ENCODE data around the gene LMBRD1. TPM values are rescaled to one million over a fixed set of nuclear protein-coding genes. Genes with fewer than 3 reads are reported as not detected.

LMBRD1 gene
- total RNA-seq, 1 experiment from 2014 or later, result 27.5 TPM

DNA sequence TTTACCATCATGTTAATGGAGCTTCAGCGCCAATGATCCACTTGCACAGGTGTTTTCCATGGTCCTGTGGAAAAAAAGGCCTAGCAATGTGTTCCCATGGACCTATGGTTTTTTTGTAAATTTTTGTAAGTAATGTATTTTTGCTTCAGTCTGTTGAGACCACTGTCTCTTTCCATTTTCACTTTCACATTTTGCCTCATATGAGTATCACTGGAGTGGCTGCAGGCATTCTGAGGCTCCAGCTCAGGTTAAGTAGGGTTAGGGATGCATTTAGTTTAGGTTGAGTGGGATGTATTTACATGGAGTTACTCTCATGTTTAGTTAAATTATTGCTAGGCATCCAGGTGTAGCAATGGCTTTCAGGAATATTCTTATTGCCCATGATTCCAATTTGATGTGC, 19.2 kb upstream of the LMBRD1 start:
- POLR2A ChIA-PET, result no interaction called here
- CTCF ChIA-PET, result no interaction called here
- peaks cover 17% of the 10 kb centered on the region for H3K4me1 ChIP-seq
- H3K9me3 Mint-ChIP-seq (ENCODE audit: unreplicated experiment), result no peaks in the 10 kb centered on the region
- no TSS peak for BruUV-seq (replicated peaks)
- H3K27me3 Mint-ChIP-seq (ENCODE audit: insufficient read depth, unreplicated experiment), result no peaks in the 10 kb centered on the region
- TF ChIP-seq CTCF (IDR thresholded peaks at IDR 0.05; ENCODE audit: insufficient read depth in 1 of 2, low read depth in 1 of 2, low read length in 1 of 2, severe bottlenecking in 1 of 2, unreplicated experiment in 1 of 2), result no peak
- H3K4me3 ChIP-seq (ENCODE audit: low read depth, low read length), result no peak overlapping the region
- intact Hi-C loops (cut with micrococcal nuclease; ENCODE audit: unreplicated experiment), result no loop called here
- no peaks in the 10 kb centered on the region for H3K9me3 ChIP-seq
- no peaks in the 10 kb centered on the region for H3K36me3 Mint-ChIP-seq (ENCODE audit: insufficient read depth, unreplicated experiment)
- H3K27ac Mint-ChIP-seq (ENCODE audit: unreplicated experiment), result no peak overlapping the region
- H3K4me1 Mint-ChIP-seq (ENCODE audit: low read depth, unreplicated experiment), result peaks cover 22% of the 10 kb centered on the region
- no peak overlapping the region for H3K4me3 Mint-ChIP-seq (ENCODE audit: unreplicated experiment)
- H3K36me3 ChIP-seq (ENCODE audit: control insufficient read depth, insufficient read depth, low read length), result no peaks in the 10 kb centered on the region
- H3K27me3 ChIP-seq (replicated peaks; ENCODE audit: control insufficient read depth, insufficient read depth, low read length), result no peaks in the 10 kb centered on the region
- DNase-seq, result no peak

GRCh38 chr6:69813508-69813907, 16.7 kb upstream of the LMBRD1 start:
- no peak for TF ChIP-seq CTCF (IDR thresholded peaks at IDR 0.05; ENCODE audit: insufficient read depth in 1 of 2, low read depth in 1 of 2, low read length in 1 of 2, severe bottlenecking in 1 of 2, unreplicated experiment in 1 of 2)
- ChIA-PET CTCF (interaction anchor here (0.5 kb wide), 1 partner anchor 17 kb away, joined by 4 read pairs; no protein-coding TSS in a partner anchor), POLR2A (no interaction called here)
- Histone ChIP-seq H3K9me3 (no peaks in the 10 kb centered on the region), H3K4me3 (ENCODE audit: low read depth, low read length) (no peak overlapping the region), H3K27me3 (replicated peaks; ENCODE audit: control insufficient read depth, insufficient read depth, low read length) (no peaks in the 10 kb centered on the region), H3K36me3 (ENCODE audit: control insufficient read depth, insufficient read depth, low read length) (no peaks in the 10 kb centered on the region), H3K4me1 (peaks cover 17% of the 10 kb centered on the region)
- intact Hi-C loops (cut with micrococcal nuclease; ENCODE audit: unreplicated experiment), result no loop called here
- no peak overlapping the region for H3K27ac Mint-ChIP-seq (ENCODE audit: unreplicated experiment)
- no peaks in the 10 kb centered on the region for H3K9me3 Mint-ChIP-seq (ENCODE audit: unreplicated experiment)
- no peaks in the 10 kb centered on the region for H3K36me3 Mint-ChIP-seq (ENCODE audit: insufficient read depth, unreplicated experiment)
- DNase-seq, result no peak
- BruUV-seq (replicated peaks), result no TSS peak
- peaks cover 22% of the 10 kb centered on the region for H3K4me1 Mint-ChIP-seq (ENCODE audit: low read depth, unreplicated experiment)
- no peak overlapping the region for H3K4me3 Mint-ChIP-seq (ENCODE audit: unreplicated experiment)
- H3K27me3 Mint-ChIP-seq (ENCODE audit: insufficient read depth, unreplicated experiment), result peaks cover 4% of the 10 kb centered on the region

DNA sequence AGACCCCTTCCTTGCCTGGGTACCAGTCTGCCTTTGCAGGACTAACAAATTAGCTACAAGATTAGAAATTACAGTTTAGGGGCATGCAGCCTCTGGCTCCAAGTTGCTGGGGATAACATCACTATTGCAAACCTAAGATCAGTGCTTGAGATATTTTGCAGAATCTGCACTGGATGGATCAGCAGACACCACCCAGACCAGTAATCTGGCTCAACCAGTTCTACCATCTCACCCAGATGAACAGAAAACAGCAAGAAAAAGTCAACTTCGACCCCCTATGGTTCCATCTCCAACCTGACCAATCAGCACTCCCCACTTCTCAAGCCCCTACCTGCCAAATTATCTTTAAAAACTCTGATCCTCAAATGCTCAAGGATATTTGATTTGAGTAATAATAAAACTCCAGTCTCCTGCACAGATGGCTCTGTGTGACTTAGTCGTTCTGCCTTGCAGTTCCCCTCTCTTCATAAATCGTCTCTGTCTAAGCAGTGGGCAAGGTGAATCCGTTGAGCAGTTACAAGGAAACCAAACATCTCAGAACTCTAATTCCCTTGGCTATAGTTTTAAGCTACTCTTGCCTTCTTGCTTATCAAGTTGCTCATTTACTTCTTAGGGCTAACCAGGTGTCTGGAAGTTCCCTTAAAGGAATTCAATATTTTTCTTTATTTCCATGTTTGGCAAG, 16.1 kb upstream of the LMBRD1 start:
- H3K27ac Mint-ChIP-seq (ENCODE audit: unreplicated experiment), result peak overlapping the region; percentile 5
- DNase-seq, result no peak
- Histone ChIP-seq H3K4me3 (ENCODE audit: low read depth, low read length) (no peak overlapping the region), H3K36me3 (ENCODE audit: control insufficient read depth, insufficient read depth, low read length) (no peaks in the 10 kb centered on the region), H3K9me3 (no peaks in the 10 kb centered on the region), H3K4me1 (peaks cover 17% of the 10 kb centered on the region), H3K27me3 (replicated peaks; ENCODE audit: control insufficient read depth, insufficient read depth, low read length) (no peaks in the 10 kb centered on the region)
- peaks cover 8% of the 10 kb centered on the region for H3K27me3 Mint-ChIP-seq (ENCODE audit: insufficient read depth, unreplicated experiment)
- TF ChIP-seq CTCF (IDR thresholded peaks at IDR 0.05; ENCODE audit: insufficient read depth in 1 of 2, low read depth in 1 of 2, low read length in 1 of 2, severe bottlenecking in 1 of 2, unreplicated experiment in 1 of 2), result no peak
- H3K4me3 Mint-ChIP-seq (ENCODE audit: unreplicated experiment), result peak overlapping the region; percentile 14
- H3K9me3 Mint-ChIP-seq (ENCODE audit: unreplicated experiment), result no peaks in the 10 kb centered on the region
- BruUV-seq (replicated peaks), result no TSS peak
- H3K4me1 Mint-ChIP-seq (ENCODE audit: low read depth, unreplicated experiment), result peaks cover 22% of the 10 kb centered on the region
- CTCF ChIA-PET, result no interaction called here
- intact Hi-C loops (cut with micrococcal nuclease; ENCODE audit: unreplicated experiment), result loop anchor here (1.0 kb wide), 1 partner anchor 49 kb away; no protein-coding TSS in a partner anchor
- H3K36me3 Mint-ChIP-seq (ENCODE audit: insufficient read depth, unreplicated experiment), result no peaks in the 10 kb centered on the region
- POLR2A ChIA-PET, result no interaction called here

Data from Caco-2 (cell line).